DMS153 treated with DMSO at 0.1 percent for 48 hours (cell line): ENCODE results near the gene OR6P1.
A peak's percentile ranks its signal among the peaks of the same experiment; 100 is the strongest.

ENCODE experiments used
- DNase-seq: peaks from one replicate; lab custom pipeline; 2025; ENCODE audit not compliant: unreplicated experiment; lab: John Stamatoyannopoulos, UW

Gene OR6P1

DNA sequence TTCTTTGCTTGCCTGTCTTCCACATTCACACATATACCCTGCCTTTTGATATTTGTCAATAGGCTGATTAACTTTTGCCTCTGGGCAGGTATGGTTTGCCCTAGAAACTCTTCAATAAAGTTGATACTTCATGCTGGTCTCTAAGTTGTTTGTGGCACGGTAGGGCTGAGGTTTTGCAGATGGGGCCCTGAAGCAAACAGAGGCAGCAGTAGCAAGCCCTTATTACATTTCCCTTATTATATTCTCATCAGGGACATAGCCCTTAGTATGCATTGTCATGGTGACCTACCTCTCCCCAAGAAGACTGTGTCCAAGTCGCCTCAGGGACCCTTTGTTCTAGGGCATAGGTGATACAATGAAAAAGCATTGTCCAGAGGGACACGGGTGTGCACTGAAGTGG, at the start of gene OR6P1:
TSS of gene OR6P1 (minus strand) at position 101 of the 400 bp plus-strand sequence. CDS start 6,976 bp downstream, outside the sequence.
- DNase-seq, result no peak

- DNase-seq, result no peak
Measured at GRCh38 chr1:158613764-158614163, 43.4 kb upstream of the OR6P1 start.

- DNase-seq, result no peak
Measured at GRCh38 chr1:158611916-158612315, 41.5 kb upstream of the OR6P1 start.

DNA sequence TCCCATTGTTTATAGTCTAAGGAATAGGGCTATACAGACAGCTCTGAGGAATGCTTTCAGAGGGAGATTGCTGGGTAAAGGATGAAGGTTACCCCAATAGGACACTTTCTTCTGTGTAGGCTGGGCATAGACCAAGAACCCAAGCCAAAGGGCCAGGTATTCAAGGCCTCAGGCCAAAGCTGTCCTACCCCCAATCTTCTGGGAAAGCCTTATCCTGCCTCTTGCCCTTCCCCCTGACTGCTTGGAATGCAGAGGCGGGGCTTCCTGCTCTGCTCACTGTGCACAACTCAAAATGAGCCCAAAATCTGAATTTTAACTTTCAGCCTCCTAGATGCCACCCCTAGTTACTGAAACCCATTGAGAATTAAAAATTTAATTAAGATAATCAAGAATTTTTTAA, 36.9 kb upstream of the OR6P1 start:
- DNase-seq, result no peak

GRCh38 chr1:158604968-158605367, 34.6 kb upstream of the OR6P1 start, which contains the start of gene OR10Z1:
TSS of gene OR10Z1 (plus strand) at chr1:158605268. CDS start at chr1:158606439, 1,171 bp downstream.
- no peak for DNase-seq

DNA sequence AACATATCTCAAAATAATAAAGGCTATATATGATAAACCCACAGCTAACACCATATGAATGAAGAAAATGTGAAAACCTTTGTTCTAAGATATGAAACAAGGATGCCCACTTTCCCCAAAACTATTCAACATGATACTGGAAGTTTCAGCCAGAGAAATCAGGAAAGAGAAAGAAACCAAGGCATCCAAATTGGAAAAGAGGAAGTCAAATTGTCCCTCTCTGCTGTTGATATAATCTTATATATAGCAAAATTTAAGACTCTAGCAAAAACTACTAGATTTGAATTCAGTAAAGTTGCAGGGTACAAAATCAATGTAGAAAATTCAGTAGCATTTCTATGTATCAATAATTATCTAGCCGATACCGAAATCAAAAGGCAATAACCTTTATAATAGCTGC, 30.4 kb upstream of the OR6P1 start:
- DNase-seq, result no peak

- DNase-seq, result no peak
Measured at GRCh38 chr1:158586942-158587341, 16.6 kb upstream of the OR6P1 start.

DNA sequence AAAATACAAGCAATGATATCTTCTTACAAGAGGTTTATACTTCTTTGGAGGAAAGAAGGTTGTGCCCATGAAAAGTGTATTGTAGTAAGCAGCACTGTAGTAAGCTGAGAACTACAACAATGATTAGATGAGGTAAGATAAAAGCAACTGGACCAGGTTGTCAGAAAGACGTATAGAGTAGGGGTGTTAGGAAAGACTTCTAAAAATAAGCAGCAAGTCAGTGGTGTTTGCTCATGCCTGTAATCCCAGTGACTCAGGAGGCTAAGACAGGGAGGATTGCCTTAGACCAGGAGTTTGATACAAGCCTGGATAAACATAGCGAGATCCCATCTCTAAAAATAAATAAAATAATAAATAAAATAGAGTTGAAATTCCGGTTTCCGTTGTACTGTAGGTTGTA, 13.6 kb upstream of the OR6P1 start:
- DNase-seq, result no peak

DNA sequence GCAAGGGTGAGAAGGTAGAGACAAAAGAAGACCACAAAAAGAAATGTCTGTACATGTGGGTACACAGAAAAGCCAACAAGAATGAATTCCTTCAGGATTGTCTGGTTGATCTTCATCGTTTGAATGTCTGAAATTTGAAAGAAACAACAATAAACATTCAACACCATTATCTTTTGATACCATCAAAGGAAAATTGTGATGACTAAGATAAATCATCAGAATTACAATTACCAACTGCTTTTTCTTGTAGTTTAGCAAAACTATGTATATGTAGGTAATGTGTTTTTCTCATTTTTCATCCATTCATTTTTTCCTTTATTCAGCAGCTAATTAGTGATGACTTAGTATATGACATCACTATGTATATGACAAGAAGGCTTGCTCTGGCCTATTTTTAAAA, 9.4 kb upstream of the OR6P1 start, which contains the start of gene OR10X1:
TSS of gene OR10X1 (minus strand) at position 167 of the 400 bp plus-strand sequence. CDS start at position 167, 0 bp downstream.
- no peak for DNase-seq

DNA sequence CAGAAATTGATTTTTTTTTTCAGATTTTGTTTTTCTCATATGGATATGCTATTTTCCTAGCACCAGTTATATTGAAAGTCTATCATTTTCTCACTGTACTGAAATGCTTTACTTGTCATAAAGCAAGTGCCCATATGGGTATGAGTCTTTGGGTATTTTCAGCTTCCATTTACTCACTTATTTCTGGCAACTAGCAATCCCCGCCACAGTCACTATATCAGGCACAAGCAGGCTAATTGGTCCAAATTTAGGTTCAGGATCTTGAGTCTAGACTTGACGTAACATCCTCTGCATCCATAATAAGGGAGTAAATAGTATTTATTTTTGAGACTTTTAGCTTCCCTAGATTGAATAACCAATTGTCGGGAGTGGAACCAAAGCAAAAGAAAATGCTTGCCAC, 7.2 kb upstream of the OR6P1 start:
- DNase-seq, result no peak

- DNase-seq, result no peak
Measured at GRCh38 chr1:158572226-158572625, 1.8 kb upstream of the OR6P1 start.

DNA sequence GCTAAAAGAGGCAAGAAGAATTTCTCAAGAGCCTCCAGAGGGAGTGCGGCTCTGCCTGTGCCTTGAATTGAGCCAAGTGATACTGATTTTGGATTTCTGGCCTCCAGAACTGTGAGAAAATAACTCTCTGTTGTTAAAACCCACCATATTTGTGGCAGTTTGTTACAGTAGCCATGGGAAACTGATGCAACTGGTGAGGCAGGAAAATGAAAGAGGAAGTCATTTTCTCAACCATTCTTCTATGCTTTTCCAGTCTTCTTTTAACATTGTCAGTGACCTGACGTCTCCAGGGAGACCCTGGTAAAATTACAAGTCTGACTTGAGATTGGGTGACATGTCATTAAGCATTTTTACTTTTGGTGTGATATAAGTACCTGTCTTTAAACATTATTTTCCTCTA, 5.8 kb downstream of the OR6P1 start:
- DNase-seq, result no peak

DNA sequence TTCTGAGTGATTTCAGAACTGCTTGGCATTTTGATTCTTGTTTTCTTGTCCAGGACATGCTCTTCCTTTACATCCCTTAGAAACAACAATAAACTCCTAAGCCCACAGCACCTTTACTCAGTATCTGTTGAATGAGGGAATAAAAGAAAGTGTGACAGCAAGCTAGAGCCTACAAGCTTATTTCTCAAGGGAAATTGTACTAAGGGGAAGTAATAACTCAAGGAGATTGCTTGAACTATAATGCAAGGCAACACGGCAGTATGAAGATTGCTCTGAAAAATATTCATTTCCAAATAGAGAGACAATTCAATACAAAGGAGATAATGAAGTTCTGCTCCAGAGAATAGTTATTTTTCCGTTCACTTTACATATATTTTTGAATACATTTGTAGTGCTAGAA, 6.5 kb downstream of the OR6P1 start:
- DNase-seq, result no peak

DNA sequence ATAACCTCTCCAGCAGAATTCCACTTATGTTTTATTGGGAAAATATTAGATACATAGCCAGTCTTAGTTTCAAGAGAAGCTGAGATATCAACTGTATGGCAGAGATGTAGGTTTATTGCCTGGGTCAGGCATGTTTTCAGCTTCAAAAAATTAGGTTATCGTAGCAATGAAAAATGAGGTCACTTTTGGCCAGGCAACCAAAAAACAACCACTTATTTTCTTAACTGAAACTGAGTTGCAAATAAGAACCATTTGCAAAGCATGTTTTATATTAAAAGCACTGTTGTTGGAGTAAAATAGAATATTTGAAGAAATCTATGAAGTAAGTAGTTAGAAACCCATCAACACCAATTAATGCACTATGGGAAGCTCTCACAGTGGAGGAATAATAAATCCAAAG, 10.7 kb downstream of the OR6P1 start:
- no peak for DNase-seq

- no peak for DNase-seq
Measured at GRCh38 chr1:158554352-158554751, 16.0 kb downstream of the OR6P1 start, which contains the start of gene OR6Y1. TSS of gene OR6Y1 (minus strand) at chr1:158554405. CDS start at chr1:158548105, 6,300 bp downstream.

GRCh38 chr1:158552296-158552695, 18.1 kb downstream of the OR6P1 start:
- no peak for DNase-seq

DNA sequence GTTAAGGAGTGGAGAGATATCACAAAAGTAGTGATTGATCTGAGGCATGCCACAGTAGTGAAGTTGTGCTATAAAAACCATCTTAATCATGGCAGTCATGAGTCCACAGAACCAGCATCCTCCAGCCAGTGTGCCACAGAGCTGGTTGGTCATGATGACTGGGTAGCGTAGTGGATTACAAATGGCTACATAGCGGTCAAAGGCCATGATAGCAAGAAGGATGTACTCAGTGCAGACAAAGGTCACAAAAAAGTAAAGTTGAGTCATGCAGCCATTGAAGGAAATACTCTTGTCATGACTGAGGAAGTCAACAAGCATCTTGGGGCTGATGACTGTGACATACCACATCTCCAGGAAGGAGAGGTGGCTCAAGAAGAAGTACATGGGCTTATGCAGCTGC, 22.8 kb downstream of the OR6P1 start:
- DNase-seq, result no peak

- no peak for DNase-seq
Measured at GRCh38 chr1:158537609-158538008, 32.8 kb downstream of the OR6P1 start.

DNA sequence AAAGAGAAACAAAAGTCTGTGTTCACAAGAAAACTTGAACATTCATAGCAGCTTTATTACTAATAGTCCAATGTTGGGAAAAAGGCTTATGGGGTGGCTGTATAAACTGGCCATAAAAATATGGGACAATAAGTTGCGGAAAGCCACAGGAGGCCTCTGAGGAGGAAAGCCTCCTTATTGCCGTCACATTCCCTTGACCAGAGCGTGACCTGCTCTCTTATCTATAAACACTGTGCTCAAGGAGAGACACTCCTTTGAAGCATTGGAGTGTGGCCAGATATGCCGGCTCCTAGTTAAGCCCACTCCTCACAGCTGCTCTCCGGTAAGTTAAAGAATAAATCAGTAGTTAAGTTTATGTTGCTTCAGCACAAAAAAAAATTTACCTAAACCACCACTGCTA, 35.9 kb downstream of the OR6P1 start:
- no peak for DNase-seq

DNA sequence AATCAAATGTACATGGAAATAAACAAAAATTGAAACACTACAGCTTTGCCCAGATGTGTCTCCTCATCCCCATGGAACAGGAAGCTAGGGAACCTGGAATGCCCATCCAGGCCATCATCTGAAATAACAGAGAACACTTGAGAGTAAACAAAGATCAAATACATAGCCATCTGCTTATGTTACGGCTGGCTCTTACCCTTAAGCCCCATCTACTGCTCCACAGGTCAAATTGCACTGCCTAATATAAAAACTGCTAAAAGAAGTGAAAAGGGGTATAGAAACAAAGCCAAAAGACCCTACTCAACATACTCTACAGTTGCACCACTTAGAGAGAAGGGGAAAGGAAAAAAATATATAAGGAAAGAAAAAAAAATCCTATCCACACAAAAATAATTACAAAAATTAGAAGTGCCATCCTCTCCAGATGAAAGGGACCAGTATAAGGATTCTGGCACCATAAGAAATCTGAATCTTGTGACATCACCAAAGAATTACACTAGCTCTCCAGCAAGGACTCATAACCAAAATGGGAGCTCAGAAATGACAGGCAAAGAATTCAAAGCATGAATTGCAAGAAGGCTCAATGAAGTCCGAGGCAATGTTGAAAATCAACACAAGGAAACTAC, 43.1 kb downstream of the OR6P1 start:
- DNase-seq, result peak; percentile 53

GRCh38 chr1:158521666-158522058, 48.7 kb downstream of the OR6P1 start:
- DNase-seq, result no peak

- DNase-seq, result no peak
Measured at GRCh38 chr1:158520955-158521665, 49.3 kb downstream of the OR6P1 start.
